GM12892 (cell line): Measurements from ENCODE around the gene PATL2.

Source experiments
- POLR2A ChIP-seq: IDR thresholded peaks from 2 replicates; pipeline ENCODE4 v1.6.1; 2011; ENCODE audit warnings: low read depth, low read length, control low read depth
- POLR2AphosphoS5 ChIP-seq: IDR thresholded peaks from 2 replicates; pipeline ENCODE4 v1.6.1; 2011; ENCODE audit warnings: low read depth, low read length, control low read depth
- TAF1 ChIP-seq: IDR thresholded peaks from 2 replicates; pipeline ENCODE4 v1.6.1; 2011; ENCODE audit warnings: low read depth, mild to moderate bottlenecking, control low read depth, low read length, borderline replicate concordance

DNA sequence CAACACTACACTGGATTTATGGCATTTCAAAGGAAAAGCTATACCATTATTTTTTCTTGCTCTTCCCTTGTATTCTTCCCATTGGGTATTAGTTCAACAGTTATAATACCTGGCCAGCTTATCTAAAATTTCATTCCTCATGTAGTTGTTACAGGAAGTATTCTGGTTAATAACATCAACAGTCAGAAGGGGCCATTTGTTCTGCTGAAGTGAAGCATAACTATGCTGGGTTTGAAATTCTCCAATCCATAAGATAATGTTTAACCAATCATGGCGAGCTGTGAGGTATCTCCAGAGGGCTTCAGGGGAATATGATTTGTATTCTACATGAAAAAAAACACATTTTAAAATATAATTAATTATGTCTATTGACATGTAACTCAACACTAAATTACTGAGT, 91.0 kb downstream of the PATL2 start:
- TF ChIP-seq POLR2AphosphoS5 (no peak), TAF1 (no peak), POLR2A (no peak)
